ENCODE results near the gene GABBR2. TPM values are rescaled to one million over a fixed set of nuclear protein-coding genes. Genes with fewer than 3 reads are reported as not detected.

GABBR2 gene
- total RNA-seq, 1 experiment from 2014 or later = 0.76 TPM

- Histone ChIP-seq H3K79me2 (ENCODE audit: low read depth) (no peaks in the 10 kb centered on the region), H2AFZ (no peak overlapping the region), H3K27me3 (ENCODE audit: insufficient read depth, low read depth) (no peaks in the 10 kb centered on the region), H3K9me3 (ENCODE audit: insufficient read depth, low read depth) (no peaks in the 10 kb centered on the region), H4K20me1 (ENCODE audit: insufficient read depth) (no peaks in the 10 kb centered on the region), H3K27ac (no peak overlapping the region), H3K4me3 (no peak overlapping the region), H3F3A (ENCODE audit: insufficient read depth, low read depth) (peaks cover 28% of the 10 kb centered on the region), H3K36me3 (ENCODE audit: low read depth) (no peaks in the 10 kb centered on the region), H3K9me2 (ENCODE audit: insufficient read depth) (no peaks in the 10 kb centered on the region), H3K4me2 (no peak overlapping the region), H3K4me1 (replicated peaks; ENCODE audit: insufficient read depth) (peaks cover 32% of the 10 kb centered on the region)
- ChIA-PET POLR2A (ENCODE audit: unreplicated experiment) (interaction anchor here (0.6 kb wide), 1 partner anchor 499 kb away, joined by 5 read pairs; the partner anchor contains the start of gene NANS), CTCF (no interaction called here)
- TF ChIP-seq CTCF (conservative IDR thresholded peaks at IDR 0.05) (no peak), EZH2 (IDR thresholded peaks at IDR 0.05; ENCODE audit: low read depth) (no peak)
- intact Hi-C loops (cut with micrococcal nuclease; ENCODE audit: unreplicated experiment) = no loop called here
- DNase-seq = no peak
- no TSS peak for BruUV-seq (replicated peaks)
Observed at GRCh38 chr9:98555651-98556465, 152.9 kb downstream of the GABBR2 start.

- Histone ChIP-seq H3K27ac (no peak overlapping the region), H3K4me1 (replicated peaks; ENCODE audit: insufficient read depth) (peaks cover 43% of the 10 kb centered on the region), H2AFZ (no peak overlapping the region), H3K9me2 (ENCODE audit: insufficient read depth) (no peaks in the 10 kb centered on the region), H3K36me3 (ENCODE audit: low read depth) (no peaks in the 10 kb centered on the region), H3K9me3 (ENCODE audit: insufficient read depth, low read depth) (no peaks in the 10 kb centered on the region), H4K20me1 (ENCODE audit: insufficient read depth) (no peaks in the 10 kb centered on the region), H3K27me3 (ENCODE audit: insufficient read depth, low read depth) (no peaks in the 10 kb centered on the region), H3K4me2 (no peak overlapping the region), H3K79me2 (ENCODE audit: low read depth) (no peaks in the 10 kb centered on the region), H3F3A (ENCODE audit: insufficient read depth, low read depth) (peaks cover 37% of the 10 kb centered on the region), H3K4me3 (no peak overlapping the region)
- intact Hi-C loops (cut with micrococcal nuclease; ENCODE audit: unreplicated experiment) = loop anchor here (5.0 kb wide), 1 partner anchor 133 kb away; no protein-coding TSS in a partner anchor
- DNase-seq = no peak
- TF ChIP-seq CTCF (conservative IDR thresholded peaks at IDR 0.05) (no peak), EZH2 (IDR thresholded peaks at IDR 0.05; ENCODE audit: low read depth) (no peak)
- CTCF ChIA-PET = no interaction called here
- BruUV-seq (replicated peaks) = no TSS peak
- POLR2A ChIA-PET (ENCODE audit: unreplicated experiment) = no interaction called here
Observed at GRCh38 chr9:98554752-98555151, 154.0 kb downstream of the GABBR2 start.

GRCh38 chr9:98552331-98552730 lies 156.4 kb downstream of the GABBR2 start:
- TSS peak; percentile 29 for BruUV-seq (replicated peaks)
- Histone ChIP-seq H3K9me3 (ENCODE audit: insufficient read depth, low read depth) (no peaks in the 10 kb centered on the region), H3K4me2 (peak overlapping the region; percentile 73), H3K36me3 (ENCODE audit: low read depth) (no peaks in the 10 kb centered on the region), H3K27ac (peak overlapping the region; percentile 90), H3K27me3 (ENCODE audit: insufficient read depth, low read depth) (no peaks in the 10 kb centered on the region), H3F3A (ENCODE audit: insufficient read depth, low read depth) (peaks cover 37% of the 10 kb centered on the region), H3K4me1 (replicated peaks; ENCODE audit: insufficient read depth) (peaks cover 40% of the 10 kb centered on the region), H3K4me3 (peak overlapping the region; percentile 9; the same call in 1 of the 2 replicates), H2AFZ (peak overlapping the region; percentile 3; the same call in 1 of the 2 replicates), H3K9me2 (ENCODE audit: insufficient read depth) (no peaks in the 10 kb centered on the region), H4K20me1 (ENCODE audit: insufficient read depth) (no peaks in the 10 kb centered on the region), H3K79me2 (ENCODE audit: low read depth) (no peaks in the 10 kb centered on the region)
- CTCF ChIA-PET = no interaction called here
- POLR2A ChIA-PET (ENCODE audit: unreplicated experiment) = no interaction called here
- peak; percentile 48 to 89 for DNase-seq
- TF ChIP-seq EZH2 (IDR thresholded peaks at IDR 0.05; ENCODE audit: low read depth) (no peak), CTCF (conservative IDR thresholded peaks at IDR 0.05) (no peak)
- intact Hi-C loops (cut with micrococcal nuclease; ENCODE audit: unreplicated experiment) = loop anchor here (5.0 kb wide), 1 partner anchor 135 kb away; no protein-coding TSS in a partner anchor
